GM19035 (cell line): Measurements from ENCODE around the gene F11R.
"Not testable (repeated sequence)": the region's sequence is repeated elsewhere in the genome, so short reads cannot be mapped to it uniquely, and the experiment has no call there.

Source experiments
- ATAC-seq: cut with Tn5 transposase; IDR thresholded peaks from one replicate; pipeline ENCODE4 v1.9.1; 2021; ENCODE audit not compliant: unreplicated experiment

The F11R gene

DNA sequence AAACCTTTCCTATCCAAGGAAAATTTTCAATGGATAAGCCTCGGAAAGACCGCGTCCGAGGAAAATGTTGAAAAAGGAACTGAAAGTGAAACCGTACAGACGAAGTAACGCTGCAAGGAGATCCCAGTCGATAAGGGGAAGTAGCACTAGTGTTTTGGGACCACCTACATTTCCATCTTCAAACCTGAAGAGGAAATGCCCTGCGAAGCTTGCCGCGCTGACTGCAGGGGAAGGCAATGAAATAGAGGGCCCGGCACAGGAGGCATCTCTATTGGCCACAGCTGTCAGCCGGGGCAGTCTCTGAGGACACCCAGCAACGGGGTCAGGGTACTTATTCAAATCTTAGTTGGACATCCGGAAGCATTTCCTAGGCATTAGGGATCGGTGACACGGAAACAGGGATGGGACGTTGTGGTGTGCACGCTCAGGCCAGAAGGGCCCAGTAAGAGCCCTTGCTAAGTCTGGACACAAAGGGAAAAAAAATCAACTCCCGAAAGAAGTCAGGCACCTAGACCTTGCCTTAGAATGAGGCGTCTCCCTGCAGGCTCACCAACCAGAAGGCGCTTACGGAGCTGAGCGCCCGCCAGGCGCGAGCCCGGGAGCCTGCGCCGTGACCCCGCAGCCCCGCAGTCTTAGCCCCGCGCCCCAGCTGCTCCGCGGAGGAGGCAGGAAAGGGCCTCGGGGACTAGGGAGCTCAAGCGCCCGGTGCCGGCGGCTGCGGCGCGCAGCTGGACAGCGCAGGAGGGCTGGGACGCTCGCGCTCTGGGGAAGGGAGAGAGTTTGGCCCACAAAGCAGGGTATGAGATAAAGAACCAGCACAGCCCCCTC lies 24.2 kb upstream of the F11R start:
- peak; percentile 38 for ATAC-seq

DNA sequence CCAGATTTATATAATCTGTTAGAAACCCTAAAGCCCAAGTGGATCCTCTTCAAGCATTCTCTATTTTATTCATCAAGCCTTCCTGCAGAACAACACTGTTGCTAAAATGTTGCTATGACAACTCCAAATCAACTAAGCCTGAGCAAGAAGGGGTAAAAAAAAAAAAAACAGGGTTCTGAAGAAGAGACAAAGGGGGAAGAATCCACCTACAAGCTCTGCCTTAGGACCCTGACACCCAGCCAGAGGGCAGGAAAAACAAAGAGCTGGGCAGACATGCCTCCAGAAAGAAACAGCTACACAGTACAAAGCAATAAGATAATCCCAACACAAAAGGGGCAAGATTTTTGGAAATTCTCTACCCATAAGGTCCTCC lies 23.6 kb upstream of the F11R start:
- ATAC-seq: no peak

DNA sequence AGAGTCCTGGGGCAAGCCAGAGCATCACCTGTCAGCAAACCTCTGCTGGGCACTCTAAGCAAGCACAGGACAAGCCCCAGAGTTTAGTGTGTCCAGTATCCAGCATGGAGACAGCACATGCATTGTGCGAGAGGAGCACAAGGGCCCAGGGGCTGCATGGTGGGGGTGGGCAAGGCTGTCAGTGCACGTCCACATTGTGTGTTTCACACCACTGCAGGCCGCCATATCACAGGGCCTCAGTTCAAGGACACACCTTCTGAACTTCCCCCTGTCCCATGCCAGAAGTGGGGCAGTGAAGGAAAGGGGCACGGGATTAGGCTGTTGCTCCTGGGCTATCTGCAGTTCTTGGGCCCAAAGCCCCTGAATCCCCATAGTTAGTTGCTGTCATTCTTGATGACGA lies 18.6 kb upstream of the F11R start:
- no peak for ATAC-seq

DNA sequence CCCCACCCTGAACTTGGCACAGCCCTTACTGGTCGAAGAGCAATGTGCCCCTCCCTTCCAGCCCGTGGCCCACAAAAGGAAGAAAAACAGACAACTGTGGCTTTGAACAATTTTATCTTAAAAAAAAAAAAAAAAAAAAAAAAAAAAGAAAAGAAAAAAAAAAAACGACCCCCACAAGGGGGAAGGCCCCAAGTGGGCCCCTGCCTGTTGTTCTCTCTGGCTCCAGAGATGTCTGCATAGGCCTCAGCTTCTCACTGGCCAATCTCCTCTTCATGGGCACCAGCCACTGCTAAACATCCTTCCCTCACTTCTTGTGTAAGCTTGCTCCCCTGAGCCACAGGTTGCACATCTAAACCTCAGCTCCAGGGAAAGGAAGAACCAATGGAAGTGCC lies 18.2 kb upstream of the F11R start:
- no peak for ATAC-seq

DNA sequence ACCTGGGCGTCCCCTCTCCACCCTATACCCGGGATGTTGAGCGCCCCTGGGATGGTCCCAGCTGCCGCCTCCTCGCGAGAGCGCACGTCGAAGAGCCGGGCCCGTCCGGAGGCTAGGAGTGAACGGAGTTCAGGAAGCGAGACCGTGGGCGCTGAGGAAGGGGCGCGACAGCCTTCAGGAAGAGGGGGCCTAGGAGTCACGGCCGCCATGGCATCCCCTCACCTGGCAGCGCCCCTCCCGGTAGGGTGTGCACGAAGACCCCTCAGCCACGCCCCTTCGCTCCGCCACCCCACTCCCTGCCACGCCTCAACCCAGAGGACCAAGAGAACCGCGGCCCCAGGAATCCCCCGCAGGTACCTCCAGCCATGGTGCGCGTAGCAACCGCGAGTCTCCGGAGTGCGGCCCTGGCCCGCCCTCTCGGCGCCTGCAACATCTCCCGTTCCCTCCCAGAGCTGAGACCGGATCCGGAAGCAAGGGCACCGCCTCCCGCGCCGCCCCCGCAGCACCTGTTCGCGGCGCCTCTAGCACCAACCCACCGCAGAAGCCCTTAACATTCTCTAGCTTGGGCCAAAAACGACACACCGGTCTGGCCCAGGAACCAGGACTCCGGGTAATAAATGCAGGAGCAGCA lies 17.7 kb upstream of the F11R start, which contains the start of gene TSTD1:
Gene TSTD1, minus strand, starts transcription at position 442 of the 631 bp plus-strand sequence. Its CDS starts 75 bp downstream, at position 367.
- ATAC-seq: peak; percentile 90

DNA sequence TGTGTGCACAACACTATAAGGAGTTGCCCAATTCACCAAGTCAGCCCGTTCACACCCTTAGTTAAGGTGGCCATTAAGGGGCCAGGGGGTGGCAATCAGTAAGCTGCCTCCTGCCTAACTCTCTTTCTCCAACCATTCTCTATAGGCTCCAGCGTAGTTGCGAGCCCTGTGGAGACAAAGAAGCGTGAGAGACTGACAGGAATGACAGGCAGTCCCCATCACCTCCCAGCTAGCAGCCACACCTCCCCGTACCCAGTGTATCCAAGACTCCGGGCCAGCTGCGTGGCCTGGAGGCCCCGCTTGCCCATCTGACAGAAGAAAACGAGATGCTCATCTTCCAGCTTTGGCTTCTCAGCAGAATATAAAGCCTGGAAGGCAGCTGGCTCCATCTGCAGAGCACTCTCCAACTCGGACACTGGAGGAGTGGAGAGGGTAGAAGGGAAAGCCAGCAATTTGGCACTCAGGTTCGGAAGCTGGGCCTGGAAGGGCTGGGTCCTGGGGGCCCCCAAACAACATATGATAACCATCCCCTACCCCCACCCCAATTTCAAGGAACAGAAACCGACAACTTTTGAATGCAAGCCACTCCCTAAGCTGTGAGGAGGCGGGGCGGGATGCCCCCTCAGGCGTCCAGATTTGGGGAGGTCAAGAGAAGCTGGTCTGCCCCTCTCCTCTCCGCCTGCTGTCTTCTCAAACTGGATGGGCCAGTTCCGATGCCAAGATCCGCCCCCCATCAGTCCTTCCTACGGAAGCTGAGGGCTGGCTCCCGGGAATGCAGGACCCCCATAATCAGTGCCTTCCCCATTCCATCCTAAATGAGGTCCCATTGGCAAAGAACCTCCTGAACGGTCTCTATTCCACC lies 16.9 kb upstream of the F11R start:
- no peak for ATAC-seq

DNA sequence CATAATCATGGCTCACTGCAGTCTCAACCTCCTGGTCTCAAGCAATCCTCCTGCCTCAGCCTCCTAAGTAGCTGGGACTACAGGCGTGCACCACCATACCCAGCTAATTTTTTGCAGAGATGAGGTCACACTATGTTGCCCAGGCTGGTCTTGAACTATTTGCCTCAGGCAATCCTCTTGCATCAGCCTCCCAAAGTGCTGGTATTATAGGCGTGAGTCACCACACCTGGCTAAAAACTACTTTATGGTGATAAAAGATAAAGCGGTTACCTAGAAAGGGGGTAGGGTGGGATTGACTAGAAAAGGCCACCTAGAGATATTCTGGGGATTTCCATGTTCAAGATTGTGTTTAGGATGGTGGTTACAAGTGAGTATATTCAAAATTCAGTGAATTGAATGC lies 12.8 kb upstream of the F11R start:
- ATAC-seq: no peak

DNA sequence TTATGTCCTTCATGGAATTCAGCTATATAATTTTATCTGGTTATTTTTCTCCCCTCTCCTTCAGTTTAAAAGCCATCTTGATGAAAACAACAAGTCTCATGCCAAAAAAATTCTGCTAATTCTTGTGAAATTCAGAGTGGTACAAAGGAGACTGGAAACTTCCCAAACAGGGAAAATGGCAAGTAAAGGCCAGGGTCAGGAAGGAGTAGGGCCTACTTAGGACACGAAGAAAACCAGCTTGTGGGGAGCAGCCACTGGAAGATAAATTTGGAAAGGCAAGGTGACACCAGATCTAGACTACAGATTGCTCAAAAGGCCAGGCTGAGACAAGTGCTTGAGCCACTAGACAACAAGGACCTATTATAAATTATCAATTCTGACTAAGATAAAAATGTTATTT lies 11.5 kb upstream of the F11R start:
- ATAC-seq: no peak

DNA sequence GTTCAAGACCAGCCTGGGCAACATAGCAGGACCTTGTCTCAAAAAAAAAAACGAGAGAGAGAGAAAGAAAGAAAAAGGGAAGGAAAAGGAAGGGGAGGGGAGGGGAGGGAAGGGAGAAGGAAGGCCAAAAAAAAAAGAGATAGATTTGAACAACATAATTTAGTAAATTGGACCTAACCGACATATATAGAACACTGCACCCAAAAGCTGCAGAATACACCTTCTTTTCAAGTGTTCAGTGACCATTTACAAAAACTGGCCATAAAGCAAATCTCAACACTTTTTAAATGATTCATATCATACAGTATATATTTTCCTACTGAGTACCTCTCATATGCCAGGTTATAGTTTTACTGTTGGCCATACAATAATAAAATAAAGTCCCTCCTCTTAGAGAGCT lies 10.9 kb upstream of the F11R start:
- no peak for ATAC-seq

DNA sequence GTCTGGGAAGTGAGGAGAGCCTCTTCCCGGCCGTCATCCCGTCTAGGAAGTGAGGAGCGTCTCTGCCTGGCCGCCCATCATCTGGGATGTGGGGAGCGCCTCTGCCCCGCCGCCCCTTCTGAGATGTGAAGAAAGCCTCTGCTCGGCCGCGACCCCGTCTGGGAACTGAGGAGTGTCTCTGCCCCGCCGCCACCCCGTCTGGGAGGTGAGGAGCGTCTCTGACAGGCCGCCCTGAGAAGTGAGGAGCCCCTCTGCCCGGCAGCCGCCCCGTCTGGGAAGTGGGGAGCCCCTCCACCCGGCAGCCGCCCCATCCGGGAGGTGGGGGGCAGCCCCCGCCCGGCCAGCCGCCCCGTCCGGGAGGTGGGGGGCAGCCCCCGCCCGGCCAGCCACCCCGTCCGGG lies 8.5 kb upstream of the F11R start:
- ATAC-seq: not testable (repeated sequence)

DNA sequence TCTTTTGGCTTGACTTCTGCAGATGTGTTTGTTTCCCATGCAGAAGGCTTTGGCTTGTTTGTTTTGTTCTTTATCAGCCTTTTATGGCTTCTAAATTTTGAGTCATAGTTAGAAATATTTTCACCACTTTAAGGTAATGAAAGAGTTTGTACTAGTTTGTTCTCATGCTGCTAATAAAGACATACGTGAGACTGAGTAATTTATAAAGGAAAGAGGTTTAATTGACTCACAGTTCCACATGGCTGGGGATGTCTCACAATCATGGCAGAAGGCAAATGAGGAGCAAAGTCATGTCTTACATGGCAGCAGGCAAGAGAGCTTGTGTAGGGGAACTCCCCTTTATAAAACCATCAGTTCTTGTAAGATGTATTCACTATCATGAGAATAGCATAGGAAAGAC lies 6.0 kb upstream of the F11R start:
- not testable (repeated sequence) for ATAC-seq

DNA sequence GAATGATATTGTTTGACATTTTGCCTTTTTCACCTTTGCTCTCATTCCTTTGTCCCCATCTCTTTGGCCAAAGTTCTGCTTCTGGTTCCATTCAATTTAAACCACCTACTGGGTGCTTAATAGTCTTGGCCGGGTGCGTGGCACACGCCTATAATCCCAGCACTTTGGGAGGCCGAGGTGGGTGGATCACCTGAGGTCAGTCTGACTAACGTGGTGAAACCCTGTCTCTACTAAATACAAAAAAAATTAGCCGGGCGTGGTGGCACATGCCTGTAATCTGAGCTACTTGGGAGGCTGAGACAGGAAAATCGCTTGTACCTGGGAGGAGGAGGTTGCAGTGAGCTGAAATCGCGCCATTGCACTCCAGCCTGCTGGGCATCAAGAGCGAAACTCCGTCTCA lies 1.5 kb upstream of the F11R start:
- ATAC-seq: not testable (repeated sequence)

DNA sequence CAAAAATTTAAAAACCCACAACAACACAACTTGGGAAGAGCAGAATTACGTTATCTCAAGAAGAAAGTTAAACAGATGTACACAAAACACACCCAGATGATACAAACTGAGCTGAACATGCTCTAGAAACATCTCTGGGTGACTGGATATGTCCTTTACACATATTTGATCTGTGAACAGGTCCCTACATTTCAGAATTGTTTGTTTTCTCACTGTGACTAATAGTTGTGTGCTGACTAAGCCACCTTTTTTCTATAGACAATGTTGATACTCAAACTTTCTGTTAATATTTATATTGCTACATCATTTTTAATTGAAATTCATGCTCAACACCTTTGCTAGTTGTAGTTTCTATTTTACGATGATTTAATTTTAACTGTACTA lies 1.0 kb upstream of the F11R start:
- no peak for ATAC-seq

DNA sequence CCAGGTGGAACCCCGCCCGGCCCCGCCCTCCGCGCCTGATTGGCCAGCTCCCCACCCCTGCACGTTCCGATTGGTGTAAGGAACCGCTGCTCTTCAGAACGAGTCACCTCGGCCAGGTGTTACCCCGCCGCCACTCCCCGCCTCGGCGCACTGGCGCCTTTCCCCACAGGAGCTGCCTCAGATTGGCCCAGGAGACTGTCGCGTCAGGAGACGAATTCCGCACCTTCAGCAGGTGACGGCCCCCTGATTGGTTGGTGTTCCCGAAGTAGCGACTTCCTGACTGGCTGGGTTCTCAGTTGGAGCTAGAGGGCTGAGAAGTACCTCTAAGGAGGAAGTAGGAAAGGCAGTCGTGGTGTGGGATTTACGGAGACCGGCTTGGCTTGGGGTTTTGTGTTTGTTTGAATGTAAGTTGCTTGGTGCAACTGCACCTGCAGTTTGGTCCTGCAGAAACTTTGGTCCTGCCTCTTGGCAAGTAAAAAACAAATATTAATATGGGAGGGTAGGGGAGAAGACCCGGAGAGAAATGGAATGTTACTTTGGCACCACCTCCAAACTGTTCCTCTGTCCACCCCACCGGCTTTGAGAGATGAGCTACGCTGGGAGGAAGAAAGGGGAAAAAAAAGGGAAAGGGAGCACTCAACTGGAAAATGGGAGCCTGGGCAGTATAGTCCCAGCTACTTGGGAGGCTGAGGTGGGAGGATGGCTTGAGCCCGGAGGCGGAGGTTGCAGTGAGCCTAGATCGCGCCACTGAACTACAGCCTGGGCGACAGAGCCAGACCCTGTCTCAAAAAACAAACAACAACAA lies 415 bp upstream of the F11R start:
- peak; percentile 92 for ATAC-seq

DNA sequence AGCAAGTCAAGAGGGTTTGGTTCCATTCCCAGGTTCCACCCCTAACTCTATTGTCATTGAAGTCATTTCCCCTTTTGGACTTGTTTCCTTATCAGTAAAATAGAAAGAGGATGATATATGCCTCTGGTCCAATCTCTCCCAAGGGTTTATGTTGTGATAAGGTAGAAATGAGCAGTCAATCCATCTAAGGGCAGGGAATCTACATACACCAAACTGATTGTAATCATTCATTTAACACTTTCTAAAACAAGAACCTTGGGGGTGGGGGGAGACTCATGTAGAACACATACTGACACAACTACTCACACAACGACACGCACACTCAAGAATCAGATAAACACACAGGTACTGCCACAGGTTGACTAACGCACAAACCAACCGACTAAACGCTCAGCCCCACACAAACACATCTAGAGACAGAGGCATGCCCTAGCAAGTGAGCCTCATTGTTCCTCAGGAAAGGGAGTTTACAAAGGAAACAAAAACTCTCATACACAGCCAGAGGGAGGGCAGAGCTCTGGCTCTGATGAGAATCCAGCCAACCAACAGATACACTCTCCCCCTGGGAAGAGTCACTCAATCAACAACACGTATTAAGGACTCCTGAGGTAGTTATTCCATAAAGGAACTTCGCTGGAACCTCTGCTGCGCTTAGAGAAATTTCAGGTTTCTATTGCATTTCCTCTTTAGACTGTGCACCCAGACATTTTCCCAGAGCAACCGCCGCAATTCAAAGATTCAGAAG lies 1.0 kb downstream of the F11R start:
- ATAC-seq: no peak

DNA sequence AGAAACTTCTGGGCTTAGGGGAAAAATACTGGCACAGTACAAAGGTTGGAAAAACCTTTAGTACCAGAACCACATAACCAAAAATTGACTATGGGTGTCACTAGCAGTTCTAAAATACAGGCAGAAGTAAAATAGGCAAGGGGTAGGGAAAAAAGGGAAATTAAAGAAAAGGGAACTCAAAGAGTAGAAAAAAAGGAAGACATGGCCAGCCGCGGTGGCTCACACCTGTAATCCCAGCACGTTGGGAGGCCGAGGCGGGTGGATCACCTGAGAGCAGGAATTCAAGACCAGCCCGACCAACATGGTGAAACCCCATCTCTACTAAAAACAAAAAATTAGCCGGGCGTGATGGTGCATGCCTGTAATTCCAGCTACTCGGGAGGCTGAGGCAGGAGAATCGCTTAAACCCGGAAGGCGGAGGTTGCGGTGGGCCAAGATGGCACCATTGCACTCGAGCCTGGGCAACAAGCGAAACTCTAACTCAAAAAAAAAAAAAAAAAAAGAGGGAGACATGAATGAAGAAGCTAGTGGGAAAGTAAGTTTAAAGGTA lies 1.8 kb downstream of the F11R start:
- ATAC-seq: not testable (repeated sequence)

DNA sequence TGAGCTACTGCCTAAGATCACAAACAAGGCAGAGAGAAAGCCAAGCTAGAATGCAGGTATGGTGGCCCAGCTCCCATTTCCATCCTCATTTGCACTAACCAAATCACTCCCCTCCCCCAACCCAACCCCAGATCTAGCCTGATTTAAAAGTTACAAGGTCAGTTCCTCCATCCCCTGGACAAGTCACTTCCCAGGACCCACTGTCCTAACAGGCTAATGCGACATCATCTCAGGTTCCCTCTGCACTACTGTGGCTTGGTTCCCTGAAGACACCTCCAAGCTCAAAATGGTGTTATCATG lies 2.4 kb downstream of the F11R start:
- ATAC-seq: no peak

DNA sequence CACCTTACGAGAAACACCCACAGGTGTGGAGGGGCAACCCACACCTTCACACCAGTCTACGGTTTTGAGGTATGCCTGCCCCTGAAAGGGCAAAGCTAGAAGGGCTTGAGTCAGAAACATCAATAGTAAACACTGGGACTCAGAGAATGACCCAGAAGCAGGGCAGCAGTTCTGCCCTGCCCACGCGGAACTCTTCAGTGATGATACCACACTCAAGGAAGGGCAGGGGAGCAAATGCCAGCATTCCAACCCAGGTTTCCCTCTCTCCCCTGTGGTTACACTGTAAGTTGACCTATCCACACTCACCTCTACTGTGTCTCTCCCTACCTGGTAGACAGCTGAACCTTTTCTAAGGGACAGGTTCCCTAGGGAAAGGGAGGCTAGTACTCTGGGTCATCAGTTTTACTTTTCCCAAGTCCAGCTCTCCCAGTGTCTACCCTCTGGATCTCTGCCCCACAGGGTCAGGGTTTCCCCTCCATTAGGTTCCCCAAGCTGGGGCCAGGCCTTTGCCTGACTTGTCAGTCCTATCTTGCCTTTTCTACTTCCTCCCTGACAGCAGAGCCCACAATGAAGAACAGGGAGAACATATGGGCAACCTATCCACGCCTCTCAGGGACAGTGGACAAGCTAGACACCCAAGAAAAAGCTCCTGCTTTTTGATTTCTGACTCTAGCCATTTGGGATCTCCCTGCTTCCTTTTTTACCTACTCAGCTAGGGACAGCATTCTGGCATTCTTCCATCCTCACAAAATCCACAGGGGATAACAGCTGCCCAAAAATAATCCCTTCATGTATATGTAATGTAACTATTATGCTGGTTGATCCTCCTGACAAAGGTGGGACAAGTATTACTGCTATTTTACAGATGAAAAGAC lies 3.0 kb downstream of the F11R start:
- no peak for ATAC-seq

DNA sequence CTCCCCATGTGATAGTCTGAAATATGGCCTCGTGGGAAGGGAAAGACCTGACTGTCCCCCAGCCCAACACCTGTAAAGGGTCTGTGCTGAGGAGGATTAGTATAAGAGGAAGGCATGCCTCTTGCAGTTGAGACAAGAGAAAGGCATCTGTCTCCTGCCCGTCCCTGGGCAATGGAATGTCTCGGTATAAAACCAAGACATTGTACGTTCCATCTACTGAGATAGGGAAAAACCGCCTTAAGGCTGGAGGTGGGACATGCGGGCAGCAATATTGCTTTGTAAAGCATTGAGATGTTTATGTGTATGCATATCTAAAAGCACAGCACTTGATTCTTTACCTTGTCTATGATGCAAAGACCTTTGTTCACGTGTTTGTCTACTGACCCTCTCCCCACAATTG lies 3.8 kb downstream of the F11R start:
- not testable (repeated sequence) for ATAC-seq
